PC-9 (cell line): ENCODE measurements around the gene DOCK4. TPM values are rescaled to one million over a fixed set of nuclear protein-coding genes. Genes with fewer than 3 reads are reported as not detected.

Experiments used
- BruUV-seq: library from RNA; stranded (reverse); fragments of 400-500 nt; replicated peaks from 2 replicates; lab custom pipeline; 2021; lab: Mats Ljungman, UMichigan
- CTCF ChIA-PET: fragments of 300-600 bp; sonication (Branson Sonifier 250); formaldehyde crosslinking; loops from one replicate; lab custom pipeline; 2022; ENCODE audit warnings: antibody characterized with exemption; lab: Charles Lee
- POLR2A ChIA-PET: fragments of 300-600 bp; sonication (Branson Sonifier 250); formaldehyde crosslinking; loops from one replicate; lab custom pipeline; 2022; ENCODE audit warnings: antibody characterized with exemption; ENCODE audit not compliant: unreplicated experiment; lab: Charles Lee
- DNase-seq, 2 experiments: peaks; one replicate each; pipeline versions ENCODE4 v3.0.0 to v3.0.0-alpha.2; 2015 to 2022; ENCODE audit warnings: mixed read lengths in 1 of 2
- H2AFZ ChIP-seq: fragments of 200-600 bp; sonication (generic); 2 replicates; pipeline ENCODE4 v1.8.1; 2017; ENCODE audit warnings: antibody characterized with exemption
- H3F3A ChIP-seq: fragments of 200-600 bp; sonication (generic); 2 replicates; pipeline ENCODE4 v1.8.1; 2017; ENCODE audit warnings: antibody characterized with exemption, mild to moderate bottlenecking, low read depth; ENCODE audit not compliant: insufficient read depth
- H3K27ac ChIP-seq: fragments of 200-600 bp; sonication (generic); 2 replicates; pipeline ENCODE4 v1.6.1; 2016; ENCODE audit warnings: mixed run types
- H3K27me3 ChIP-seq: fragments of 200-600 bp; sonication (generic); 2 replicates; pipeline ENCODE4 v1.6.1; 2016; ENCODE audit warnings: low read depth, mixed run types; ENCODE audit not compliant: insufficient read depth
- H3K36me3 ChIP-seq: fragments of 200-600 bp; sonication (generic); 2 replicates; pipeline ENCODE4 v1.6.1; 2016; ENCODE audit warnings: low read depth, mixed run types
- H3K4me1 ChIP-seq: fragments of 200-600 bp; sonication (generic); replicated peaks from 2 replicates; pipeline ENCODE4 v1.6.1; 2016; ENCODE audit warnings: mixed run types; ENCODE audit not compliant: insufficient read depth
- H3K4me2 ChIP-seq: fragments of 200-600 bp; sonication (generic); 2 replicates; pipeline ENCODE4 v1.6.1; 2017; ENCODE audit warnings: mixed run types
- H3K4me3 ChIP-seq: fragments of 200-600 bp; sonication (generic); 2 replicates; pipeline ENCODE4 v1.6.1; 2016; ENCODE audit warnings: mixed run types
- H3K79me2 ChIP-seq: fragments of 200-600 bp; sonication (generic); 2 replicates; pipeline ENCODE4 v1.6.1; 2017; ENCODE audit warnings: low read depth, mixed run types
- H3K9me2 ChIP-seq: fragments of 200-600 bp; sonication (generic); 2 replicates; pipeline ENCODE4 v1.8.1; 2017; ENCODE audit warnings: mild to moderate bottlenecking; ENCODE audit not compliant: insufficient read depth
- H3K9me3 ChIP-seq: fragments of 200-600 bp; sonication (generic); 2 replicates; pipeline ENCODE4 v1.8.1; 2016; ENCODE audit warnings: low read depth; ENCODE audit not compliant: insufficient read depth
- H4K20me1 ChIP-seq: fragments of 200-600 bp; sonication (generic); 2 replicates; pipeline ENCODE4 v1.8.1; 2017; ENCODE audit not compliant: insufficient read depth
- CTCF ChIP-seq: fragments of 200-600 bp; sonication (generic); conservative IDR thresholded peaks from 2 replicates; pipeline ENCODE4 v1.6.1; 2017; ENCODE audit warnings: mixed run types, antibody characterized with exemption, mild to moderate bottlenecking, moderate library complexity
- EZH2 ChIP-seq: fragments of 200-600 bp; sonication (generic); IDR thresholded peaks from 2 replicates; pipeline ENCODE4 v1.8.0; 2017; ENCODE audit warnings: antibody characterized with exemption, low read depth
- intact Hi-C: fragments of 100-400 bp; cut with micrococcal nuclease; formaldehyde crosslinking; loops from one replicate; pipeline ENCODE4 v1.10.0; 2022; ENCODE audit not compliant: unreplicated experiment
- total RNA-seq: library from RNA; stranded (reverse); gene quantifications from 2 replicates; pipeline ENCODE4 v1.2.3, GENCODE V29; 2021

The DOCK4 gene
- total RNA-seq, 1 experiment from 2014 or later = 0.98 TPM

- no peak overlapping the region for H3K4me2 ChIP-seq
- H3K9me2 ChIP-seq = no peaks in the 10 kb centered on the region
- no peak overlapping the region for H3K4me3 ChIP-seq
- no peak overlapping the region for H2AFZ ChIP-seq
- ChIA-PET POLR2A (no interaction called here), CTCF (interaction anchor here (0.6 kb wide), 1 partner anchor 26 kb away, joined by 3 read pairs; no protein-coding TSS in a partner anchor)
- H3K27ac ChIP-seq = no peak overlapping the region
- no peaks in the 10 kb centered on the region for H3K36me3 ChIP-seq
- intact Hi-C loops = no loop called here
- H3K27me3 ChIP-seq = no peaks in the 10 kb centered on the region
- no peak for TF ChIP-seq CTCF
- no peak for TF ChIP-seq EZH2
- H3K9me3 ChIP-seq = no peaks in the 10 kb centered on the region
- H3K4me1 ChIP-seq = no peaks in the 10 kb centered on the region
- BruUV-seq = no TSS peak
- no peaks in the 10 kb centered on the region for H4K20me1 ChIP-seq
- no peaks in the 10 kb centered on the region for H3K79me2 ChIP-seq
- H3F3A ChIP-seq = no peaks in the 10 kb centered on the region
- no peak for DNase-seq
Measured at GRCh38 chr7:112065758-112066157, 140.4 kb downstream of the DOCK4 start.

- H2AFZ ChIP-seq = no peak overlapping the region
- H3K27me3 ChIP-seq = no peaks in the 10 kb centered on the region
- intact Hi-C loops = no loop called here
- no peak for TF ChIP-seq EZH2
- no peak for TF ChIP-seq CTCF
- H3F3A ChIP-seq = no peaks in the 10 kb centered on the region
- DNase-seq = no peak
- H3K36me3 ChIP-seq = no peaks in the 10 kb centered on the region
- no peaks in the 10 kb centered on the region for H3K9me2 ChIP-seq
- ChIA-PET CTCF (interaction anchor here (0.6 kb wide), 1 partner anchor 27 kb away, joined by 3 read pairs; no protein-coding TSS in a partner anchor), POLR2A (no interaction called here)
- no peak overlapping the region for H3K4me2 ChIP-seq
- no TSS peak for BruUV-seq
- no peaks in the 10 kb centered on the region for H3K79me2 ChIP-seq
- H3K27ac ChIP-seq = no peak overlapping the region
- H4K20me1 ChIP-seq = no peaks in the 10 kb centered on the region
- H3K9me3 ChIP-seq = no peaks in the 10 kb centered on the region
- H3K4me3 ChIP-seq = no peak overlapping the region
- H3K4me1 ChIP-seq = no peaks in the 10 kb centered on the region
Measured at GRCh38 chr7:112064627-112065385, 141.4 kb downstream of the DOCK4 start.

- POLR2A ChIA-PET = interaction anchor here (0.5 kb wide), 1 partner anchor 234 kb away, joined by 11 read pairs; no protein-coding TSS in a partner anchor
- CTCF ChIA-PET = no interaction called here
- Histone ChIP-seq H3K27ac (no peak overlapping the region), H3K4me2 (no peak overlapping the region), H3K4me3 (no peak overlapping the region), H3K36me3 (no peaks in the 10 kb centered on the region), H3K4me1 (no peaks in the 10 kb centered on the region), H3K9me2 (no peaks in the 10 kb centered on the region), H2AFZ (no peak overlapping the region), H4K20me1 (no peaks in the 10 kb centered on the region), H3K9me3 (no peaks in the 10 kb centered on the region), H3F3A (no peaks in the 10 kb centered on the region), H3K27me3 (no peaks in the 10 kb centered on the region), H3K79me2 (no peaks in the 10 kb centered on the region)
- intact Hi-C loops = no loop called here
- no peak for TF ChIP-seq CTCF
- TF ChIP-seq EZH2 = no peak
- DNase-seq = no peak
- BruUV-seq = no TSS peak
Measured at GRCh38 chr7:112063974-112064373, 142.2 kb downstream of the DOCK4 start.
